Progenitor cell of endocrine pancreas (in vitro differentiated cells): Measurements from ENCODE around the gene CKMT2. TPM values are rescaled to one million over a fixed set of nuclear protein-coding genes. Genes with fewer than 3 reads are reported as not detected.
A peak's percentile ranks its signal among the peaks of the same experiment; 100 is the strongest.

Experiments
- DNase-seq: peaks from one replicate; pipeline ENCODE4 v3.0.0; 2021; ENCODE audit warnings: low spot score; ENCODE audit not compliant: unreplicated experiment
- H3K27ac Mint-ChIP-seq: 2 replicates; pipeline ENCODE4 v1.8.0; 2021; ENCODE audit warnings: mild to moderate bottlenecking, moderate library complexity, mixed read lengths
- H3K27me3 Mint-ChIP-seq: 2 replicates; pipeline ENCODE4 v1.8.0; 2021; ENCODE audit warnings: mixed read lengths
- H3K36me3 Mint-ChIP-seq: 2 replicates; pipeline ENCODE4 v1.8.0; 2022; ENCODE audit warnings: mixed read lengths; ENCODE audit not compliant: insufficient read depth
- H3K4me1 Mint-ChIP-seq: 2 replicates; pipeline ENCODE4 v1.8.0; 2021; ENCODE audit warnings: low read depth, mixed read lengths
- H3K4me3 Mint-ChIP-seq: 2 replicates; pipeline ENCODE4 v1.8.0; 2021; ENCODE audit warnings: low read depth, mild to moderate bottlenecking, moderate library complexity, mixed read lengths
- H3K9me3 Mint-ChIP-seq: 2 replicates; pipeline ENCODE4 v1.8.0; 2021; ENCODE audit warnings: low read depth, mixed read lengths
- CTCF ChIP-seq: fragments of 200-600 bp; sonication (generic); IDR thresholded peaks from one replicate; pipeline ENCODE4 v1.5.0; 2021; ENCODE audit warnings: antibody characterized with exemption, mild to moderate bottlenecking; ENCODE audit not compliant: unreplicated experiment
- total RNA-seq: library from RNA; stranded (reverse); gene quantifications from 2 replicates; pipeline ENCODE4 v1.2.1, GENCODE V29; 2021

CKMT2 gene
- total RNA-seq, 1 donor from 2014 or later = 1.7 TPM

- no peak for TF ChIP-seq CTCF
- Mint-ChIP-seq H3K27ac (no peak overlapping the region), H3K4me1 (no peaks in the 10 kb centered on the region), H3K9me3 (no peaks in the 10 kb centered on the region), H3K27me3 (peaks cover 40% of the 10 kb centered on the region), H3K36me3 (no peaks in the 10 kb centered on the region), H3K4me3 (no peak overlapping the region)
- DNase-seq = no peak
Measured at GRCh38 chr5:81189875-81190498, 43.1 kb upstream of the CKMT2 start.

- no peaks in the 10 kb centered on the region for H3K4me1 Mint-ChIP-seq
- H3K4me3 Mint-ChIP-seq = no peak overlapping the region
- no peak for TF ChIP-seq CTCF
- H3K27me3 Mint-ChIP-seq = peaks cover 43% of the 10 kb centered on the region
- DNase-seq = no peak
- no peaks in the 10 kb centered on the region for H3K9me3 Mint-ChIP-seq
- H3K27ac Mint-ChIP-seq = no peak overlapping the region
- no peaks in the 10 kb centered on the region for H3K36me3 Mint-ChIP-seq
Measured at GRCh38 chr5:81191726-81192372, 41.3 kb upstream of the CKMT2 start.

GRCh38 chr5:81192373-81192750 is 40.8 kb upstream of the CKMT2 start:
- H3K4me1 Mint-ChIP-seq = no peaks in the 10 kb centered on the region
- H3K4me3 Mint-ChIP-seq = no peak overlapping the region
- TF ChIP-seq CTCF = no peak
- H3K36me3 Mint-ChIP-seq = no peaks in the 10 kb centered on the region
- H3K27ac Mint-ChIP-seq = no peak overlapping the region
- H3K27me3 Mint-ChIP-seq = peaks cover 43% of the 10 kb centered on the region
- H3K9me3 Mint-ChIP-seq = no peaks in the 10 kb centered on the region
- no peak for DNase-seq

- Mint-ChIP-seq H3K4me1 (no peaks in the 10 kb centered on the region), H3K4me3 (no peak overlapping the region), H3K36me3 (no peaks in the 10 kb centered on the region), H3K27me3 (peaks cover 41% of the 10 kb centered on the region), H3K9me3 (no peaks in the 10 kb centered on the region), H3K27ac (no peak overlapping the region)
- TF ChIP-seq CTCF = peak; percentile 93
- DNase-seq = peak; percentile 78
Measured at GRCh38 chr5:81194633-81195334, 38.3 kb upstream of the CKMT2 start.

GRCh38 chr5:81195335-81195929 is 37.7 kb upstream of the CKMT2 start:
- no peak overlapping the region for H3K4me3 Mint-ChIP-seq
- no peak overlapping the region for H3K27ac Mint-ChIP-seq
- H3K4me1 Mint-ChIP-seq = no peaks in the 10 kb centered on the region
- TF ChIP-seq CTCF = peak; percentile 2
- H3K27me3 Mint-ChIP-seq = peaks cover 41% of the 10 kb centered on the region
- H3K9me3 Mint-ChIP-seq = no peaks in the 10 kb centered on the region
- H3K36me3 Mint-ChIP-seq = no peaks in the 10 kb centered on the region
- no peak for DNase-seq
